ENCODE data around the gene NUP205.

GRCh38 chr7:135597926-135598305 is 40.2 kb downstream of the NUP205 start:
- TF ChIP-seq CTCF (IDR thresholded peaks at IDR 0.05; ENCODE audit: low read depth, low read length) (no peak), EZH2phosphoT487 (IDR thresholded peaks at IDR 0.05; ENCODE audit: low read depth) (no peak)
